A673 (cell line): ENCODE results near the gene STIM1. TPM values are rescaled to one million over a fixed set of nuclear protein-coding genes. Genes with fewer than 3 reads are reported as not detected.

Experiments used
- BruUV-seq: library from RNA; stranded (reverse); fragments of 400-500 nt; replicated peaks from 2 replicates; lab custom pipeline; 2021; lab: Mats Ljungman, UMichigan
- CTCF ChIA-PET: fragments of 300-600 bp; sonication (Branson Sonifier 250); formaldehyde crosslinking; loops from one replicate; lab custom pipeline; 2022; ENCODE audit warnings: antibody characterized with exemption; lab: Charles Lee
- POLR2A ChIA-PET: fragments of 300-600 bp; sonication (Branson Sonifier 250); formaldehyde crosslinking; loops from one replicate; lab custom pipeline; 2022; ENCODE audit warnings: antibody characterized with exemption; ENCODE audit not compliant: low non-redundant PET; lab: Charles Lee
- DNase-seq: peaks from one replicate; pipeline ENCODE4 v3.0.0-alpha.2; 2015; ENCODE audit warnings: low spot score
- H3K27ac ChIP-seq: fragments of 200-600 bp; sonication (generic); 2 replicates; pipeline ENCODE4 v1.5.1; 2016; ENCODE audit warnings: mixed run types, low read depth, mild to moderate bottlenecking, mixed read lengths, antibody characterized with exemption, low read length; ENCODE audit not compliant: poor library complexity, severe bottlenecking
- H3K27me3 ChIP-seq: fragments of 200-600 bp; sonication (generic); replicated peaks from 2 replicates; pipeline ENCODE4 v1.6.1; 2017; ENCODE audit warnings: mixed run types, low read depth, mild to moderate bottlenecking, mixed read lengths, antibody characterized with exemption, low read length; ENCODE audit not compliant: insufficient read depth, poor library complexity
- H3K36me3 ChIP-seq: fragments of 200-600 bp; sonication (generic); 2 replicates; pipeline ENCODE4 v1.6.1; 2016; ENCODE audit warnings: mixed run types, mild to moderate bottlenecking, mixed read lengths, antibody characterized with exemption, low read length; ENCODE audit not compliant: insufficient read depth, poor library complexity, severe bottlenecking
- H3K4me1 ChIP-seq: fragments of 200-600 bp; sonication (generic); 2 replicates; pipeline ENCODE4 v1.6.1; 2017; ENCODE audit warnings: mixed run types, mild to moderate bottlenecking, mixed read lengths, antibody characterized with exemption, low read length; ENCODE audit not compliant: insufficient read depth, poor library complexity, severe bottlenecking
- H3K4me3 ChIP-seq: fragments of 200-600 bp; sonication (generic); 2 replicates; pipeline ENCODE4 v1.5.1; 2016; ENCODE audit warnings: low read depth, mixed run types, mild to moderate bottlenecking, mixed read lengths, low read length; ENCODE audit not compliant: poor library complexity, severe bottlenecking
- H3K9me3 ChIP-seq: fragments of 200-600 bp; sonication (generic); 2 replicates; pipeline ENCODE4 v1.6.1; 2016; ENCODE audit warnings: mixed run types, low read depth, mild to moderate bottlenecking, mixed read lengths, antibody characterized with exemption, low read length; ENCODE audit not compliant: poor library complexity, severe bottlenecking
- EZH2 ChIP-seq: fragments of 200-600 bp; sonication (generic); IDR thresholded peaks from 2 replicates; pipeline ENCODE4 v1.6.1; 2017; ENCODE audit warnings: borderline replicate concordance, low read depth, mild to moderate bottlenecking, mixed read lengths, antibody characterized with exemption, low read length; ENCODE audit not compliant: poor library complexity, severe bottlenecking
- intact Hi-C: fragments of 100-400 bp; cut with micrococcal nuclease; formaldehyde crosslinking; loops from one replicate; pipeline ENCODE4 v1.10.0; 2022; ENCODE audit not compliant: unreplicated experiment
- total RNA-seq: library from RNA; stranded (reverse); gene quantifications from 2 replicates; pipeline ENCODE4 v1.2.3, GENCODE V29; 2021
- TF ChIP-seq, protein P1 (sequence below): fragments of 300-800, 200-600 bp; sonication (generic); conservative IDR thresholded peaks from 2 replicates; pipeline ENCODE4 v1.5.1; 2017; ENCODE audit warnings: low read depth, mild to moderate bottlenecking, antibody characterized with exemption, low read length, moderate library complexity, mixed read lengths

Gene STIM1
- total RNA-seq, 1 experiment from 2014 or later: 14.2 TPM

- no peak overlapping the region for H3K27ac ChIP-seq
- BruUV-seq: no TSS peak
- CTCF ChIA-PET: no interaction called here
- H3K27me3 ChIP-seq: no peaks in the 10 kb centered on the region
- no peak for DNase-seq
- peaks cover 10% of the 10 kb centered on the region for H3K4me1 ChIP-seq
- TF ChIP-seq, protein P1, sequence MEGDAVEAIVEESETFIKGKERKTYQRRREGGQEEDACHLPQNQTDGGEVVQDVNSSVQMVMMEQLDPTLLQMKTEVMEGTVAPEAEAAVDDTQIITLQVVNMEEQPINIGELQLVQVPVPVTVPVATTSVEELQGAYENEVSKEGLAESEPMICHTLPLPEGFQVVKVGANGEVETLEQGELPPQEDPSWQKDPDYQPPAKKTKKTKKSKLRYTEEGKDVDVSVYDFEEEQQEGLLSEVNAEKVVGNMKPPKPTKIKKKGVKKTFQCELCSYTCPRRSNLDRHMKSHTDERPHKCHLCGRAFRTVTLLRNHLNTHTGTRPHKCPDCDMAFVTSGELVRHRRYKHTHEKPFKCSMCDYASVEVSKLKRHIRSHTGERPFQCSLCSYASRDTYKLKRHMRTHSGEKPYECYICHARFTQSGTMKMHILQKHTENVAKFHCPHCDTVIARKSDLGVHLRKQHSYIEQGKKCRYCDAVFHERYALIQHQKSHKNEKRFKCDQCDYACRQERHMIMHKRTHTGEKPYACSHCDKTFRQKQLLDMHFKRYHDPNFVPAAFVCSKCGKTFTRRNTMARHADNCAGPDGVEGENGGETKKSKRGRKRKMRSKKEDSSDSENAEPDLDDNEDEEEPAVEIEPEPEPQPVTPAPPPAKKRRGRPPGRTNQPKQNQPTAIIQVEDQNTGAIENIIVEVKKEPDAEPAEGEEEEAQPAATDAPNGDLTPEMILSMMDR: no peak
- TF ChIP-seq EZH2: no peak
- POLR2A ChIA-PET: no interaction called here
- intact Hi-C loops: no loop called here
- no peak overlapping the region for H3K4me3 ChIP-seq
- no peaks in the 10 kb centered on the region for H3K36me3 ChIP-seq
- peaks cover 11% of the 10 kb centered on the region for H3K9me3 ChIP-seq
These were observed 137.5 kb downstream of the STIM1 start for GRCh38 chr11:3992964-3993363.

DNA sequence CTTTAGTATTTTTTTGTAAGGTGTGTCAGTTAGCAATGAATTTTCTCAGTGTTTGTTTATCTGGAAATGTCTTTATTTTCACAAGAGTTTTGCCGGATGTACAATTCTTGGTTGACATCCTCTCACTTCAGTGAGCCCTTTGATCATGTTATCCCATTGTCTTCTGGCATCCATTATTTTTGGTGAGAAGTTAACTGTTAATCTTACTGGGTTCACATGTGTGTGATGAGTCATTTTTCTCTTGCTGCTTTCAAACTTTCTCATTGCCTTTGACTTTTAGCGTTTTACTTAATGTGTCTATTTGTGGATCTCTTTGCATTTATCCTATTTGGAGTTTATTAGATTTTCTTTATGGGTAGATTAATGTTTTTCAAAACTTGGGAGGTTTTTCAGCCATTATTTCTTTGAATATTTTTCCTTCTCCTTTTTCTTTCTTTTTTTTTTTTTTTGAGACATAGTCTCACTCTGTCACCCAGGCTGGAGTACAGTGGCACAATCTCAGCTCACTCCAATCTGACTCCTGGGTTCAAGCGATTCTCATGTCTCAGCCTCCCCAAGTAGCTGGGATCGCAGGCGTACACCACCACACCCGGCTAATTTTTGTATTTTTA is 138.7 kb downstream of the STIM1 start:
- Histone ChIP-seq H3K27me3 (no peaks in the 10 kb centered on the region), H3K36me3 (no peaks in the 10 kb centered on the region), H3K4me1 (peaks cover 10% of the 10 kb centered on the region), H3K4me3 (no peak overlapping the region), H3K27ac (no peak overlapping the region), H3K9me3 (peaks cover 11% of the 10 kb centered on the region)
- no peak for TF ChIP-seq EZH2
- TF ChIP-seq, protein P1: no peak
- ChIA-PET CTCF (no interaction called here), POLR2A (no interaction called here)
- intact Hi-C loops: no loop called here
- DNase-seq: peak; percentile 10
- BruUV-seq: no TSS peak

DNA sequence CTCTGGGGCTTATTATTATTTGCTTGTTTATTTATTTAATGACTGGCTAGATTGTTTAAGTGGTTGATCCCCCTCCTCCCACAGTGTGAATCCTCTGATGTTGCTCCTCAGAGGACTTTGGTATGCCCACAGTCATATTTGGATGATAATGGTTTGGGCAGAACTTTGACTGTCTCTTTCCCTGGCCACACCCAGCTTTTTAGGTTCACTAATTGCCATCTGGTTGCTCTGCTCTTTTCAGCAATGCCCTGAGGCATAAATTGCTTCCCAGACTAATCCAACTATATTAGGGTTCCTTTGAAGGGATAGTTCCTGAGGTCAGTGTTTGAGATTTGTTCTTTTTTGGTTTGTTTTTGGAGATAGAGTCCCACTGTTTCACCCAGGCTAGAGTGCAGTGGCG is 139.8 kb downstream of the STIM1 start:
- peaks cover 10% of the 10 kb centered on the region for H3K4me1 ChIP-seq
- ChIA-PET CTCF (no interaction called here), POLR2A (no interaction called here)
- peaks cover 11% of the 10 kb centered on the region for H3K9me3 ChIP-seq
- no peak overlapping the region for H3K4me3 ChIP-seq
- H3K27me3 ChIP-seq: no peaks in the 10 kb centered on the region
- intact Hi-C loops: no loop called here
- no peak for TF ChIP-seq EZH2
- no TSS peak for BruUV-seq
- H3K27ac ChIP-seq: no peak overlapping the region
- H3K36me3 ChIP-seq: no peaks in the 10 kb centered on the region
- no peak for DNase-seq

- TSS peak; percentile 45 for BruUV-seq
These were observed 140.6 kb downstream of the STIM1 start for GRCh38 chr11:3995949-3996554.

More at GRCh38 chr11:3995949-3996554, 140.6 kb downstream of the STIM1 start:
- no peaks in the 10 kb centered on the region for H3K36me3 ChIP-seq
- H3K4me1 ChIP-seq: peaks cover 10% of the 10 kb centered on the region
- peaks cover 11% of the 10 kb centered on the region for H3K9me3 ChIP-seq
- ChIA-PET CTCF (interaction anchor here (0.6 kb wide), 1 partner anchor 286 kb away, joined by 8 read pairs; no protein-coding TSS in a partner anchor), POLR2A (no interaction called here)
- TF ChIP-seq, protein P1: no peak
- no peak for TF ChIP-seq EZH2
- DNase-seq: peak; percentile 88
- H3K4me3 ChIP-seq: no peak overlapping the region
- intact Hi-C loops: no loop called here
- H3K27me3 ChIP-seq: no peaks in the 10 kb centered on the region
- H3K27ac ChIP-seq: no peak overlapping the region
